Transverse colon (tissue), 4 donors: ENCODE measurements around the gene NRN1L.

Experiments
- CTCF ChIP-seq, 5 experiments: fragments of 200-600 bp in 3 of 5; fragments of 450-650 bp in 2 of 5; sonication (generic) in 3 of 5; IDR thresholded peaks; 1 replicate in 2 of 5; 2 replicates in 3 of 5; pipeline ENCODE4 v1.5.1; 2016 to 2017; ENCODE audit warnings: antibody characterized with exemption in 5 of 5, inconsistent platforms in 3 of 5, mild to moderate bottlenecking in 2 of 5, moderate library complexity in 1 of 5
- POLR2A ChIP-seq: fragments of 450-650 bp; IDR thresholded peaks from one replicate; pipeline ENCODE4 v1.6.1; 2016; ENCODE audit warnings: antibody characterized with exemption, mild to moderate bottlenecking, moderate library complexity
- POLR2AphosphoS5 ChIP-seq, 3 donors: sonication (generic); formaldehyde crosslinking; IDR thresholded peaks; one replicate each; pipeline ENCODE4 v1.6.1; 2016; ENCODE audit warnings: antibody characterized with exemption in 3 of 3

- TF ChIP-seq CTCF (IDR thresholded peaks at IDR 0.05) (no peak), POLR2AphosphoS5 (IDR thresholded peaks at IDR 0.05) (no peak), POLR2A (no peak)
Observed at GRCh38 chr16:67902831-67903230, 18.1 kb downstream of the NRN1L start.
